Smooth muscle cell (in vitro differentiated cells): Measurements from ENCODE around the gene MT1M. TPM values are rescaled to one million over a fixed set of nuclear protein-coding genes. Genes with fewer than 3 reads are reported as not detected.

Experiments used
- DNase-seq: peaks from one replicate; lab custom pipeline; 2025; ENCODE audit not compliant: unreplicated experiment; lab: John Stamatoyannopoulos, UW
- H2AFZ ChIP-seq: fragments of 200-600 bp; sonication (generic); 2 replicates; pipeline ENCODE4 v1.6.0; 2016; ENCODE audit warnings: antibody characterized with exemption, low read depth, mild to moderate bottlenecking
- H3F3A ChIP-seq: fragments of 200-600 bp; sonication (generic); 2 replicates; pipeline ENCODE4 v1.6.0; 2017; ENCODE audit warnings: antibody characterized with exemption, low read depth
- H3K27ac ChIP-seq: fragments of 200-600 bp; sonication (generic); 2 replicates; pipeline ENCODE4 v1.5.1; 2016; ENCODE audit warnings: low read depth, mild to moderate bottlenecking
- H3K27me3 ChIP-seq: fragments of 200-600 bp; sonication (generic); 2 replicates; pipeline ENCODE4 v1.6.1; 2016; ENCODE audit warnings: low read depth, mild to moderate bottlenecking
- H3K36me3 ChIP-seq: fragments of 200-600 bp; sonication (generic); 2 replicates; pipeline ENCODE4 v1.5.1; 2016; ENCODE audit warnings: low read depth
- H3K4me1 ChIP-seq: fragments of 200-600 bp; sonication (generic); 2 replicates; pipeline ENCODE4 v1.5.1; 2016; ENCODE audit warnings: low read depth
- H3K4me2 ChIP-seq: fragments of 200-600 bp; sonication (generic); 2 replicates; pipeline ENCODE4 v1.6.0; 2016; ENCODE audit warnings: mild to moderate bottlenecking
- H3K4me3 ChIP-seq: fragments of 200-600 bp; sonication (generic); 2 replicates; pipeline ENCODE4 v1.5.1; 2016; ENCODE audit warnings: mild to moderate bottlenecking
- H3K79me2 ChIP-seq: fragments of 200-600 bp; sonication (generic); 2 replicates; pipeline ENCODE4 v1.6.0; 2016; ENCODE audit warnings: low read depth, mild to moderate bottlenecking
- H3K9ac ChIP-seq: fragments of 200-600 bp; sonication (generic); 2 replicates; pipeline ENCODE4 v1.6.0; 2016; ENCODE audit warnings: low read depth
- H3K9me3 ChIP-seq: fragments of 200-600 bp; sonication (generic); replicated peaks from 2 replicates; pipeline ENCODE4 v1.5.1; 2016; ENCODE audit warnings: low read depth
- H4K20me1 ChIP-seq: fragments of 200-600 bp; sonication (generic); 2 replicates; pipeline ENCODE4 v1.6.0; 2016; ENCODE audit warnings: low read depth
- WGBS: methylation state at CpG from one replicate; pipeline ENCODE4 v1.1.7; 2016; ENCODE audit warnings: low lambda C conversion rate; 5-methylcytosine and 5-hydroxymethylcytosine counted together
- polyA plus RNA-seq: library from polyadenylated mRNA; unstranded; fragments of >200 nt; fragmentation: Nextera tagmentation; extraction: Ambion mirVana; gene quantifications from 2 replicates; pipeline ENCODE4 v1.2.1, GENCODE V29; 2016
- total RNA-seq: library from RNA; depleted of rRNA; stranded (reverse); fragments of >200 nt; gene quantifications from 2 replicates; pipeline ENCODE4 v1.2.3, GENCODE V29; 2014
- TF ChIP-seq, protein P1 (sequence below): fragments of 200-600 bp; sonication (generic); IDR thresholded peaks from 2 replicates; pipeline ENCODE4 v1.5.1; 2017; ENCODE audit warnings: borderline replicate concordance, mild to moderate bottlenecking, antibody characterized with exemption; ENCODE audit not compliant: insufficient read depth, poor library complexity, severe bottlenecking

The MT1M gene
- total and polyA plus RNA-seq, 2 experiments from 2014 or later, result 0.19 TPM; not detected in 1

DNA sequence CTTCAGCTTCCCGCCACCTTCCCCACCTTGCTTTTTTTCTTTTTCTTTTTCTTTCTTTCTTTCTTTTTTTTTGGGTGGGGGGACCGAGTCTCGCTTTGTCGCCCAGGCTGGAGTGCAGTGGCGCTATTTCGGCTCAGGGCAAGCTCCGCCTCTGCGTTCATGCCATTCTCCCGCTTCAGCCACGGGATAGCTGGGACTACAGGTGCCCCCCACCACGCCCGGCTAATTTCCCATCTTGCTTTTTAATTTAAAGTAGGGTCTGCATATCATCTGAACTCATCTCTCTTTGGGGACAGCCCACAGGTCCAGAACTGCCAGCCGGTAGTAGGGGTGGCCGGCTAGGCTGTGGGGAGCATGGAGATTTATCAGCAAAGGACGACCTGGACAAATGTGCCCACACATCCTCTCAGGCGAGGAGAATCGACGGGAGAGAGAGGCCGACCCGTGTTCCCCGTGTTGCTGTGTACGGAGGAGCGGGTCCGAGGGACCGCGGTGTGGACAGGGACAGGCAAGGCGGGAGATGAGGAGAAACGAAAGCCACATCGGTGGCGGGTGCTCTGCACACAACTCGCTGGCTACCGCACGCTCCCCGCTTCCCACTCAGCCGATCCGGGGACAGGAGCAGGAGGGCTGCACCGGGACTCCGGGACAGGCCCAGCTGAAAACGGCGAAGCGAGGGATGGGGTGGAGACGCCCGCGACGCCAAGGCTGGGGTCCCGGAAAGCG lies 2.4 kb downstream of the MT1M start:
- Histone ChIP-seq H3K27ac (no peak overlapping the region), H3K4me1 (peaks cover 12% of the 10 kb centered on the region), H3K36me3 (no peaks in the 10 kb centered on the region), H4K20me1 (no peaks in the 10 kb centered on the region), H3K79me2 (no peaks in the 10 kb centered on the region), H3K9ac (no peak overlapping the region), H2AFZ (no peak overlapping the region), H3K4me2 (peak overlapping the region; percentile 57), H3K9me3 (no peaks in the 10 kb centered on the region), H3F3A (no peaks in the 10 kb centered on the region), H3K4me3 (no peak overlapping the region), H3K27me3 (peaks cover 91% of the 10 kb centered on the region)
- no peak for DNase-seq
- 5% methylated on average over 41 of the region's 47 CpGs for WGBS
- TF ChIP-seq, protein P1, sequence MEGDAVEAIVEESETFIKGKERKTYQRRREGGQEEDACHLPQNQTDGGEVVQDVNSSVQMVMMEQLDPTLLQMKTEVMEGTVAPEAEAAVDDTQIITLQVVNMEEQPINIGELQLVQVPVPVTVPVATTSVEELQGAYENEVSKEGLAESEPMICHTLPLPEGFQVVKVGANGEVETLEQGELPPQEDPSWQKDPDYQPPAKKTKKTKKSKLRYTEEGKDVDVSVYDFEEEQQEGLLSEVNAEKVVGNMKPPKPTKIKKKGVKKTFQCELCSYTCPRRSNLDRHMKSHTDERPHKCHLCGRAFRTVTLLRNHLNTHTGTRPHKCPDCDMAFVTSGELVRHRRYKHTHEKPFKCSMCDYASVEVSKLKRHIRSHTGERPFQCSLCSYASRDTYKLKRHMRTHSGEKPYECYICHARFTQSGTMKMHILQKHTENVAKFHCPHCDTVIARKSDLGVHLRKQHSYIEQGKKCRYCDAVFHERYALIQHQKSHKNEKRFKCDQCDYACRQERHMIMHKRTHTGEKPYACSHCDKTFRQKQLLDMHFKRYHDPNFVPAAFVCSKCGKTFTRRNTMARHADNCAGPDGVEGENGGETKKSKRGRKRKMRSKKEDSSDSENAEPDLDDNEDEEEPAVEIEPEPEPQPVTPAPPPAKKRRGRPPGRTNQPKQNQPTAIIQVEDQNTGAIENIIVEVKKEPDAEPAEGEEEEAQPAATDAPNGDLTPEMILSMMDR, result no peak

DNA sequence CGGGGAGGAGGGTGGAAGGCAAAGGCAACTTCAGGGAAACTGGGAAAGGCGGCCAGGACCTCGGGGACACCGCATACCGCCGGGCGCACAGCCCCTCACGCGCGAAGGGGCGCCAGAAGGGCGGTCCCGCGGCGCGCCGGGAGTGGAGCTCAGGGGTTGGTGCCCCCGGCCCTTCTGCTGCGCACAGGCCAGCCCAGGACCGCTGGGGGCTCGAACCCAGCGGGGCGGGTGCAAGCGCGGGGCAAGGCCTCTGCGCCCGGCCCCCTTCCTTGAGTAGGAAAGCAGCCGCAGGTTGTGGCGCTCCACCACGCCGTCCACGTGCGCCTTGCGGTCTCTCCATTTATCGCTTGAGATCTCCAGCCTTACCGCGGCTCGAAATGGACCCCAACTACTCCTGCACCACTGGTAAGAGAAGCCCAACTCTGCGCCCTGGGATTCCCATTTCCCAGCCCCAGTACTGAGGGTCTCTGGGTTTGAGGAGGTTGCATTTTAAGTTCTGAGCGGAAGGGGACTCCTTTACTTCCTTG lies 3.0 kb downstream of the MT1M start:
- peaks cover 98% of the 10 kb centered on the region for H3K27me3 ChIP-seq
- no peak overlapping the region for H2AFZ ChIP-seq
- DNase-seq, result no peak
- no peaks in the 10 kb centered on the region for H3F3A ChIP-seq
- H3K36me3 ChIP-seq, result no peaks in the 10 kb centered on the region
- 8% methylated on average over 33 of the region's 40 CpGs for WGBS
- TF ChIP-seq, protein P1, result no peak
- no peak overlapping the region for H3K4me3 ChIP-seq
- H3K27ac ChIP-seq, result no peak overlapping the region
- no peaks in the 10 kb centered on the region for H4K20me1 ChIP-seq
- peaks cover 12% of the 10 kb centered on the region for H3K4me1 ChIP-seq
- no peak overlapping the region for H3K9ac ChIP-seq
- H3K79me2 ChIP-seq, result no peaks in the 10 kb centered on the region
- H3K9me3 ChIP-seq, result no peaks in the 10 kb centered on the region
- H3K4me2 ChIP-seq, result peak overlapping the region; percentile 57

DNA sequence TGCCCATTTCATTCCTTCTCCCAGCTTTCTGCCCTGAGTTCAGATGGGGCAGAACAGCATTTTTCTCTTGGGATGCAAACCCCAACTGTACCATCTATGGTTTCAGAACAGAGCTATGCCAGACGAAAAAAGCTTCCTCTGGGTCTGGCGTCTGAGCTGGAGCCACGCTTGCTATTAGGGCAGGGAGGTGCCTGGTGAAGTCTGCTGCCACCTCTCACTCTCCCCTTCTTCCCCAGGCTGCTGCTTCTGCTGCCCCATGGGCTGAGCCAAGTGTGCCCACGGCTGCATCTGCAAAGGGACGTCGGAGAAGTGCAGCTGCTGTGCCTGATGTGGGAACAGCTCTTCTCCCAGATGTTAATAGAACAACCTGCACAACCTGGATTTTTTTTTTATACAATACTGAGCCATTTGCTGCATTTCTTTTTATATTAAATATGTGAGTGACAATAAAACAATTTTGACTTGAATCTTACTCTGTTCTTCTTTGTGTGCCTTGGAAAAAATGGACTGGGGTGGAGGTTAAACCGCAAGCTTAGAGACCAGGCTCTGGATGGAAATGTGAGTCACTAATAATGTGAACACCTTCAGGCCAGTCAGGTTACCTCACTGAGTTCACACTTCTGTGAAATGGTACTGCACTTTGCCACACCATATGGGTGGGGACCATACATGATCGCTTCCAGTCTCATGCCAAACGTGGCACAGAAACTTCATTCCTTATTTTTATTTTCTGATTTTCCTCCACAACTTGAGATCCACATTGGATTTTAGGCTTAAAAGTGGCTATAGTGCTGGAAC lies 4.4 kb downstream of the MT1M start:
- Histone ChIP-seq H3K27ac (no peak overlapping the region), H3K4me3 (no peak overlapping the region), H3K27me3 (peaks cover 100% of the 10 kb centered on the region), H2AFZ (no peak overlapping the region), H3K36me3 (no peaks in the 10 kb centered on the region), H4K20me1 (no peaks in the 10 kb centered on the region), H3K4me1 (peaks cover 12% of the 10 kb centered on the region), H3K79me2 (no peaks in the 10 kb centered on the region), H3K9ac (no peak overlapping the region), H3F3A (no peaks in the 10 kb centered on the region), H3K9me3 (no peaks in the 10 kb centered on the region), H3K4me2 (no peak overlapping the region)
- DNase-seq, result no peak
- TF ChIP-seq, protein P1, result no peak
- 25% methylated on average over 9 of the region's 9 CpGs for WGBS
